ENCODE data around the gene DDX59.
A peak's percentile ranks its signal among the peaks of the same experiment; 100 is the strongest.

DDX59 gene

GRCh38 chr1:200619894-200620272, 49.8 kb downstream of the DDX59 start:
- H3K27ac ChIP-seq, result peak overlapping the region; percentile 94
- no peak for TF ChIP-seq ZFX (IDR thresholded peaks at IDR 0.05)
- TF ChIP-seq, protein P1, sequence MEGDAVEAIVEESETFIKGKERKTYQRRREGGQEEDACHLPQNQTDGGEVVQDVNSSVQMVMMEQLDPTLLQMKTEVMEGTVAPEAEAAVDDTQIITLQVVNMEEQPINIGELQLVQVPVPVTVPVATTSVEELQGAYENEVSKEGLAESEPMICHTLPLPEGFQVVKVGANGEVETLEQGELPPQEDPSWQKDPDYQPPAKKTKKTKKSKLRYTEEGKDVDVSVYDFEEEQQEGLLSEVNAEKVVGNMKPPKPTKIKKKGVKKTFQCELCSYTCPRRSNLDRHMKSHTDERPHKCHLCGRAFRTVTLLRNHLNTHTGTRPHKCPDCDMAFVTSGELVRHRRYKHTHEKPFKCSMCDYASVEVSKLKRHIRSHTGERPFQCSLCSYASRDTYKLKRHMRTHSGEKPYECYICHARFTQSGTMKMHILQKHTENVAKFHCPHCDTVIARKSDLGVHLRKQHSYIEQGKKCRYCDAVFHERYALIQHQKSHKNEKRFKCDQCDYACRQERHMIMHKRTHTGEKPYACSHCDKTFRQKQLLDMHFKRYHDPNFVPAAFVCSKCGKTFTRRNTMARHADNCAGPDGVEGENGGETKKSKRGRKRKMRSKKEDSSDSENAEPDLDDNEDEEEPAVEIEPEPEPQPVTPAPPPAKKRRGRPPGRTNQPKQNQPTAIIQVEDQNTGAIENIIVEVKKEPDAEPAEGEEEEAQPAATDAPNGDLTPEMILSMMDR (conservative IDR thresholded peaks at IDR 0.05), result no peak

DNA sequence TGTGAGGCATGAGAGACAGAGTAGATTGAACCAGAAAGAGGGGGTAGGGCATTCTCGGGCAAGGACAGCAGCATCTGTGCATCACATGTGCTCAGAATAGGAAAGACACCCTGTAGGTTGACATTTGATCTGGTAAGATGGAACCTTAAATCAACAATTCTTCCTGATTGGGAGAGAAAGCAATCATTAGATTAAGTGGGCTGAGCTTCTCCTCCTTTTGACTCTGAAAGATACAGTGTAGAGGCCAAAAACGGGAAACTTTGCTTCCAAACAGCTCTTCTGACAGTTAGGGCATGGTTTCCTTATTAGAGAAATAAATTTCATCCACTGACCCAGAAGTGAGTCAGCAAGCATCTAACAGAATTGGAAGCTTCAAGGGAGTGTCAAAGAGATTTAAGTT, 58.9 kb downstream of the DDX59 start:
- no peak overlapping the region for H3K27ac ChIP-seq
- TF ChIP-seq, protein P1 (conservative IDR thresholded peaks at IDR 0.05), result no peak
- no peak for TF ChIP-seq ZFX (IDR thresholded peaks at IDR 0.05)

DNA sequence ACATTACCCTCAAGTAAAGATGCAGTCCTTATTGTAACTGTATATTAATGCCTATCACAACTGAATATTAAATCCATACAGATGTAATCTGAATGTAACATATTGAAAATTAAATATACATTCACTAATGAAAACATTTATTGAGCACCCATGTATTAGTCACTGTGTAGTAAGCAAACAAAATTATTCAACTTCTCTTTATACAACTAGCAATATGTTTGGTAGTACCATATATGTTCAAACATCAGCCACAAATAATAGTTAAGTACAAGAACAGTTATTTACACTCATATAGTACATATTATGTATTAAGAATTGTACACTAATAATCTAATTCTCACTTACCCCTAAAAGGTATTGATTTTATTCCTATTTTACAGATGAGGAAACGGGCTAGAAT, 67.1 kb downstream of the DDX59 start:
- H3K27ac ChIP-seq, result no peak overlapping the region
- TF ChIP-seq ZFX (IDR thresholded peaks at IDR 0.05), result no peak
- TF ChIP-seq, protein P1 (conservative IDR thresholded peaks at IDR 0.05), result no peak
